MM.1S (cell line): Measurements from ENCODE around the gene EMCN.

ENCODE experiments used
- DNase-seq: peaks from one replicate; pipeline ENCODE4 v3.0.0-alpha.2; 2015
- H2AFZ ChIP-seq: fragments of 300-600 bp; sonication (generic); 2 replicates; pipeline ENCODE4 v1.6.0; 2016; ENCODE audit warnings: antibody characterized with exemption, low read length
- H3F3A ChIP-seq: fragments of 300-600 bp; sonication (generic); 2 replicates; pipeline ENCODE4 v1.6.1; 2016; ENCODE audit warnings: mild to moderate bottlenecking, antibody characterized with exemption, low read length, moderate library complexity, mixed read lengths; ENCODE audit not compliant: insufficient read depth
- H3K27ac ChIP-seq: fragments of 300-600 bp; sonication (generic); 2 replicates; pipeline ENCODE4 v1.5.1; 2016; ENCODE audit warnings: mild to moderate bottlenecking, low read length
- H3K27me3 ChIP-seq: fragments of 300-600 bp; sonication (generic); replicated peaks from 2 replicates; pipeline ENCODE4 v1.6.0; 2016; ENCODE audit warnings: low read length; ENCODE audit not compliant: insufficient read depth
- H3K36me3 ChIP-seq: fragments of 300-600 bp; sonication (generic); replicated peaks from 2 replicates; pipeline ENCODE4 v1.6.1; 2016; ENCODE audit warnings: mild to moderate bottlenecking, low read length, mixed read lengths; ENCODE audit not compliant: insufficient read depth
- H3K4me1 ChIP-seq: fragments of 300-600 bp; sonication (generic); 2 replicates; pipeline ENCODE4 v1.6.1; 2016; ENCODE audit warnings: low read length, mixed read lengths
- H3K4me2 ChIP-seq: fragments of 300-600 bp; sonication (generic); 2 replicates; pipeline ENCODE4 v1.6.0; 2016; ENCODE audit warnings: low read depth, low read length
- H3K4me3 ChIP-seq: fragments of 300-600 bp; sonication (generic); 2 replicates; pipeline ENCODE4 v1.5.1; 2016; ENCODE audit warnings: low read length, mixed read lengths
- H3K79me2 ChIP-seq: fragments of 300-600 bp; sonication (generic); 2 replicates; pipeline ENCODE4 v1.6.1; 2016; ENCODE audit warnings: mixed run types, low read length, mixed read lengths
- H3K9ac ChIP-seq: fragments of 300-600 bp; sonication (generic); 2 replicates; pipeline ENCODE4 v1.6.1; 2016; ENCODE audit warnings: low read length, mixed read lengths
- H3K9me2 ChIP-seq: fragments of 300-600 bp; sonication (generic); replicated peaks from 2 replicates; pipeline ENCODE4 v1.6.1; 2016; ENCODE audit warnings: mild to moderate bottlenecking, low read length, mixed read lengths; ENCODE audit not compliant: insufficient read depth
- H3K9me3 ChIP-seq: fragments of 300-600 bp; sonication (generic); replicated peaks from 2 replicates; pipeline ENCODE4 v1.6.1; 2016; ENCODE audit warnings: mild to moderate bottlenecking, low read length, mixed read lengths; ENCODE audit not compliant: insufficient read depth
- H4K20me1 ChIP-seq: fragments of 300-600 bp; sonication (generic); 2 replicates; pipeline ENCODE4 v1.6.1; 2016; ENCODE audit warnings: mild to moderate bottlenecking, low read length, moderate library complexity, mixed read lengths; ENCODE audit not compliant: insufficient read depth
- CTCF ChIP-seq: fragments of 300-600 bp; sonication (generic); IDR thresholded peaks from 2 replicates; pipeline ENCODE4 v1.5.1; 2016; ENCODE audit warnings: antibody characterized with exemption, low read length, mixed read lengths
- EZH2 ChIP-seq: fragments of 300-600 bp; sonication (generic); optimal IDR thresholded peaks from 2 replicates; pipeline ENCODE3; 2017; ENCODE audit warnings: low read depth, mild to moderate bottlenecking, antibody characterized with exemption, low read length, mixed read lengths
- EZH2phosphoT487 ChIP-seq: fragments of 300-600 bp; sonication (generic); IDR thresholded peaks from 2 replicates; pipeline ENCODE4 v1.6.1; 2018; ENCODE audit warnings: antibody characterized with exemption, low read length

The EMCN gene

GRCh38 chr4:100511896-100512295, 5.9 kb downstream of the EMCN start:
- no peaks in the 10 kb centered on the region for H3K79me2 ChIP-seq
- no peaks in the 10 kb centered on the region for H3F3A ChIP-seq
- H4K20me1 ChIP-seq: no peaks in the 10 kb centered on the region
- H3K4me2 ChIP-seq: no peak overlapping the region
- no peak for DNase-seq
- no peaks in the 10 kb centered on the region for H3K9me2 ChIP-seq
- H3K27ac ChIP-seq: no peak overlapping the region
- no peak overlapping the region for H2AFZ ChIP-seq
- H3K9me3 ChIP-seq: no peaks in the 10 kb centered on the region
- no peaks in the 10 kb centered on the region for H3K4me1 ChIP-seq
- no peak overlapping the region for H3K9ac ChIP-seq
- no peaks in the 10 kb centered on the region for H3K27me3 ChIP-seq
- TF ChIP-seq CTCF (no peak), EZH2 (no peak), EZH2phosphoT487 (no peak)
- no peak overlapping the region for H3K4me3 ChIP-seq
- H3K36me3 ChIP-seq: no peaks in the 10 kb centered on the region

- Histone ChIP-seq H3K4me2 (no peak overlapping the region), H2AFZ (no peak overlapping the region), H3K9ac (no peak overlapping the region), H3K4me3 (no peak overlapping the region), H3K4me1 (no peaks in the 10 kb centered on the region), H3K79me2 (no peaks in the 10 kb centered on the region), H3K27me3 (no peaks in the 10 kb centered on the region), H3K36me3 (no peaks in the 10 kb centered on the region), H3F3A (no peaks in the 10 kb centered on the region), H4K20me1 (no peaks in the 10 kb centered on the region), H3K9me2 (no peaks in the 10 kb centered on the region), H3K9me3 (no peaks in the 10 kb centered on the region), H3K27ac (no peak overlapping the region)
- DNase-seq: no peak
- TF ChIP-seq EZH2: no peak
- TF ChIP-seq EZH2phosphoT487: no peak
- no peak for TF ChIP-seq CTCF
These were observed 7.3 kb downstream of the EMCN start for GRCh38 chr4:100510551-100510950.

- H2AFZ ChIP-seq: no peak overlapping the region
- no peaks in the 10 kb centered on the region for H3K79me2 ChIP-seq
- no peak overlapping the region for H3K9ac ChIP-seq
- H4K20me1 ChIP-seq: no peaks in the 10 kb centered on the region
- H3K9me3 ChIP-seq: no peaks in the 10 kb centered on the region
- H3K36me3 ChIP-seq: no peaks in the 10 kb centered on the region
- no peak for TF ChIP-seq EZH2
- TF ChIP-seq EZH2phosphoT487: no peak
- TF ChIP-seq CTCF: no peak
- no peak overlapping the region for H3K27ac ChIP-seq
- no peaks in the 10 kb centered on the region for H3K27me3 ChIP-seq
- H3F3A ChIP-seq: no peaks in the 10 kb centered on the region
- DNase-seq: no peak
- H3K4me1 ChIP-seq: no peaks in the 10 kb centered on the region
- no peaks in the 10 kb centered on the region for H3K9me2 ChIP-seq
- H3K4me2 ChIP-seq: no peak overlapping the region
- no peak overlapping the region for H3K4me3 ChIP-seq
These were observed 8.4 kb downstream of the EMCN start for GRCh38 chr4:100509386-100509785.
